ENCODE results near the gene ARID3A. TPM values are rescaled to one million over a fixed set of nuclear protein-coding genes. Genes with fewer than 3 reads are reported as not detected.

ARID3A gene
- total RNA-seq, 1 donor from 2014 or later: 4.8 TPM

DNA sequence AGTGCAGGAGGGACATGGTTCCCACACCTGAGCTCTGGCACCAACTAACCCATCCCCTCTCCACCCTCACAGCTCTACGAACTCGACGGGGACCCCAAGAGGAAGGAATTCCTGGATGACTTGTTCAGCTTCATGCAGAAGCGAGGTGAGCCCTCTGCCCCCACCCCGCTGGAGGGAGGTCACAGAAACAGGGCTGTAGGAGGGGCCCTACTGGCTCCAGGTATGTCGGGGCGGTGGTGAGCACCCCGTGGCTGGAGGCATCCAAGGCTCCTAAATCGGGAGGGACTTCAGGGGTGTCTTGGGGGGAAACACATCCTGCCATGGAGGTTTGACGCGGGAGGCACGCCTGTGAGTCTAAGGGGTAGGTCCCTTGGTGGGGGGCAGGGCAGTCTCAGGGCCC, 34.2 kb downstream of the ARID3A start:
- H3K4me1 ChIP-seq: no peaks in the 10 kb centered on the region
- peaks cover 8% of the 10 kb centered on the region for H3K36me3 ChIP-seq
- H3K27me3 ChIP-seq (ENCODE audit: low read depth): no peaks in the 10 kb centered on the region
- intact Hi-C loops (cut with micrococcal nuclease): no loop called here
- no peaks in the 10 kb centered on the region for H3K9me3 ChIP-seq (replicated peaks)
- DNase-seq: no peak
- TF ChIP-seq, protein P1, sequence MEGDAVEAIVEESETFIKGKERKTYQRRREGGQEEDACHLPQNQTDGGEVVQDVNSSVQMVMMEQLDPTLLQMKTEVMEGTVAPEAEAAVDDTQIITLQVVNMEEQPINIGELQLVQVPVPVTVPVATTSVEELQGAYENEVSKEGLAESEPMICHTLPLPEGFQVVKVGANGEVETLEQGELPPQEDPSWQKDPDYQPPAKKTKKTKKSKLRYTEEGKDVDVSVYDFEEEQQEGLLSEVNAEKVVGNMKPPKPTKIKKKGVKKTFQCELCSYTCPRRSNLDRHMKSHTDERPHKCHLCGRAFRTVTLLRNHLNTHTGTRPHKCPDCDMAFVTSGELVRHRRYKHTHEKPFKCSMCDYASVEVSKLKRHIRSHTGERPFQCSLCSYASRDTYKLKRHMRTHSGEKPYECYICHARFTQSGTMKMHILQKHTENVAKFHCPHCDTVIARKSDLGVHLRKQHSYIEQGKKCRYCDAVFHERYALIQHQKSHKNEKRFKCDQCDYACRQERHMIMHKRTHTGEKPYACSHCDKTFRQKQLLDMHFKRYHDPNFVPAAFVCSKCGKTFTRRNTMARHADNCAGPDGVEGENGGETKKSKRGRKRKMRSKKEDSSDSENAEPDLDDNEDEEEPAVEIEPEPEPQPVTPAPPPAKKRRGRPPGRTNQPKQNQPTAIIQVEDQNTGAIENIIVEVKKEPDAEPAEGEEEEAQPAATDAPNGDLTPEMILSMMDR (IDR thresholded peaks at IDR 0.05; ENCODE audit: borderline replicate concordance): no peak
- no peak overlapping the region for H3K27ac ChIP-seq (replicated peaks)
- H3K4me3 ChIP-seq: no peak overlapping the region

DNA sequence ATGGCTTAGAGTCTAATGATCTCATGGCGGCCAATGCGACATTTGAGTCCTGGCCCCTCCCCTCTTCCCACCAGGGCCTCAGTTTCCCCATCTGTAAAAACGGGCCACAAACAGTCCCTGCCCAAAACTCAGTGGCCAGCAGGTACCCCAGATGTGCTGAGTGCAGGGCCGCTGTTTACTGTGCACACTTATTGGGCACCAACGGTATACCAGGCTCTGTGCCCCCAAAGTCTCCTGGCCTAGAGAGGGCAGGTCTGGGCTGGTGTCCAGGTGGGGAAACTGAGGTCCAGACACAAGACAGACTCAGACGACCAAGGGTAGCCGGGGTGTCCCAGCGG, 34.7 kb downstream of the ARID3A start:
- Histone ChIP-seq H3K4me3 (no peak overlapping the region), H3K4me1 (no peaks in the 10 kb centered on the region), H3K36me3 (peaks cover 13% of the 10 kb centered on the region), H3K27me3 (ENCODE audit: low read depth) (no peaks in the 10 kb centered on the region), H3K27ac (replicated peaks) (no peak overlapping the region), H3K9me3 (replicated peaks) (no peaks in the 10 kb centered on the region)
- no peak for DNase-seq
- TF ChIP-seq, protein P1 (IDR thresholded peaks at IDR 0.05; ENCODE audit: borderline replicate concordance): no peak
- intact Hi-C loops (cut with micrococcal nuclease): no loop called here

DNA sequence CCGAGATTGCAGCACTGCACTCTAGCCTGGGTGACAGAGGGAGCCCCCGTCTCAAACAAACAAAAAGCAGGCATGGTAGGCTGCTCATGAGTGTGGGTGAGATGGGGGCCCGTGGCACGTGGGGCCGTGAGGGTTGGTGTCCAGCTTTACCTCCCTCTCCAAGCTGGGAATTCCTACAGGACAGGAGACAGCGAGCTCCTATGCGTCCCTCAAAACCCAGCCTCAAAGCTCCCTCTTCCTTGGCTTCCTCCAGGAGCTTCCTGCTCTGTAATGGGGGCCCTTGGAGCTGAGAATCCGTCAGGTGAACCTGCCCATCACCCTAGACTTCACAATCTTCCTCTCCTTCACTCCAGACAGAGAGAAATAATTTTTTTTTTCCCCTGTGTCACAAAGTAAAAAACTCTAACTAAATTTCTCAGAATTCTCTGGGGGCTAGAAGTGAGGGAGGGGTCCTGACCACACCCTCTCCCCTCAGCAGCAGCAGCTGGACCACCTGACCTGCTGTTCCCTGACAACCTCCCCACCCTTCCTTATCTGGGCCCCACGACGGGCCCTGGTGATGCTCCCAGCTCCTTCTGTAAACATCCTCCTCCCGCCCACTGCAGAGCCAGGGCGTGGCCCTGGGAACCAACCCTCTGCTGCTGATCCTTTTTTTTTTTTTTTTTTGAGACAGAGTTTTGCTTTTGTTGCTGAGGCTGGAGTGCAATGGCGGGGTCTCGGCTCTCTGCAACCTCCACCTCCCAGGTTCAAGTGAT, 36.2 kb downstream of the ARID3A start:
- DNase-seq: no peak
- no peak overlapping the region for H3K4me3 ChIP-seq
- H3K9me3 ChIP-seq (replicated peaks): peaks cover 4% of the 10 kb centered on the region
- no peaks in the 10 kb centered on the region for H3K4me1 ChIP-seq
- intact Hi-C loops (cut with micrococcal nuclease): no loop called here
- H3K27ac ChIP-seq (replicated peaks): no peak overlapping the region
- H3K36me3 ChIP-seq: peaks cover 21% of the 10 kb centered on the region
- no peaks in the 10 kb centered on the region for H3K27me3 ChIP-seq (ENCODE audit: low read depth)
- TF ChIP-seq, protein P1 (IDR thresholded peaks at IDR 0.05; ENCODE audit: borderline replicate concordance): no peak

DNA sequence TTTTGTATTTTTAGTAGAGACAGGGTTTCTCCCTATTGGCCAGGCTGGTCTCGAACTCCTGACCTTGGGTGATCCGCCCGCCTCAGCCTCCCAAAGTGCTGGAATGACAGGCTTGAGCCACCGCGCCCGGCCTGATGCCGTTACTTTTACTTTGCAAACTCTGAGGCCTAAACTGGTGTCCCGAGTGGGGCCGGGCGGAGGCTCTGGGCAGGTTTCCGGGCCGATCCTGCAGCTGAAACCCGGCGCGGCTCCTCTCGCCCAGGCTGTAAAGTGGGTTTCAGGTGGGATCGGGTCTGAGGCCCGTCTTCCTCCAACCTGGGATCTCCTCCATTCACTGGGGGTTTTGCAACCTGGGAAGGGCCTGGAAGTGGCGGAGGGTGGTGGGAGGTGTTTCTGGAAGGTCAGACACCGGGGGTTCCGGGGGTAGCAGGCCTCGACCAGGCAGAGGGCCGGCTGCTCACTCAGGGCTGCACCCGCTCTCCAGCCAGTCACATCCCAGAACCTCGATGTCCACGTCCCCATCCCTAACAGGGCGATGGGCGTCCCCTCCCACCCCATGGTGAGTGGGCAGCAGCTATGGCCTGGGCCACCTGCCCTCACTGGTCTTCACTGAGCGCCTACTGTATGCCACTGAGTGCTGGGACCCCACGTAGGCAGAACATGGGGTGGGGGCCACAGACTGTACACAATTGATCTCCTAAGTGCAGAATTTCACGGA, 37.0 kb downstream of the ARID3A start:
- H3K4me3 ChIP-seq: no peak overlapping the region
- TF ChIP-seq, protein P1 (IDR thresholded peaks at IDR 0.05; ENCODE audit: borderline replicate concordance): no peak
- DNase-seq: no peak
- H3K27ac ChIP-seq (replicated peaks): no peak overlapping the region
- H3K9me3 ChIP-seq (replicated peaks): peaks cover 4% of the 10 kb centered on the region
- peaks cover 25% of the 10 kb centered on the region for H3K36me3 ChIP-seq
- H3K4me1 ChIP-seq: no peaks in the 10 kb centered on the region
- no peaks in the 10 kb centered on the region for H3K27me3 ChIP-seq (ENCODE audit: low read depth)
- intact Hi-C loops (cut with micrococcal nuclease): no loop called here

DNA sequence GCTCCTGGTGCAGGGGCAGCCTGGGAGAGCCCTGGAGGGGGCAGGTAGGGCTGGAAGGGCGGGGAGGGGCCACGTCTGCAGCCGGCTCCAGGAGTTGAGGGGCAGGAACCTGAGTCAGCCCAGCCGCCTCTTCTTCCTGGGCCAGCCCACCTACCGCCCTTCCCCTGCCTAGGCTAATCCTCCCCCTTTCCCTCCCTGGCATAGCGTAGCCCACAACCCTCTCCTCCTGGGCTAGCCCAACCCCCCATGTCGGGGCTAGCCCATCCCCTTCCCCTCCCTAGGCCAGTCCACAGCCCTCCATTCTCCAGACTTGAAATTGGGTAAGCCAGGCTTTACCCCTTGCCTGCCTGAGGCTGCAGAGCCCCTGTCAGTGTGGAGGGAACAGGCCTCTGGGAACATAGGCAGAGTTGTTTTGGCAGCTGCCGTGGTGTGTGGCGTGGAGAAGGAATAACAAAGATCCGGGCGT, 37.7 kb downstream of the ARID3A start:
- TF ChIP-seq, protein P1 (IDR thresholded peaks at IDR 0.05; ENCODE audit: borderline replicate concordance): no peak
- intact Hi-C loops (cut with micrococcal nuclease): no loop called here
- Histone ChIP-seq H3K36me3 (peaks cover 32% of the 10 kb centered on the region), H3K4me3 (no peak overlapping the region), H3K27me3 (ENCODE audit: low read depth) (no peaks in the 10 kb centered on the region), H3K9me3 (replicated peaks) (peaks cover 4% of the 10 kb centered on the region), H3K27ac (replicated peaks) (no peak overlapping the region), H3K4me1 (no peaks in the 10 kb centered on the region)
- DNase-seq: no peak

Measured in left ventricle myocardium inferior (tissue), 1 donor.